ENCODE data around the gene TEKTIP1. TPM values are rescaled to one million over a fixed set of nuclear protein-coding genes. Genes with fewer than 3 reads are reported as not detected.

TEKTIP1 gene
- total RNA-seq, 3 donors from 2014 or later: 3.2 to 6.0 (median 3.4) TPM

- peak; percentile 61 for ATAC-seq
- DNase-seq: peak in 1 of 3 donors; percentile 32
- H3K4me3 ChIP-seq: no peak overlapping the region
- TF ChIP-seq, protein P1, sequence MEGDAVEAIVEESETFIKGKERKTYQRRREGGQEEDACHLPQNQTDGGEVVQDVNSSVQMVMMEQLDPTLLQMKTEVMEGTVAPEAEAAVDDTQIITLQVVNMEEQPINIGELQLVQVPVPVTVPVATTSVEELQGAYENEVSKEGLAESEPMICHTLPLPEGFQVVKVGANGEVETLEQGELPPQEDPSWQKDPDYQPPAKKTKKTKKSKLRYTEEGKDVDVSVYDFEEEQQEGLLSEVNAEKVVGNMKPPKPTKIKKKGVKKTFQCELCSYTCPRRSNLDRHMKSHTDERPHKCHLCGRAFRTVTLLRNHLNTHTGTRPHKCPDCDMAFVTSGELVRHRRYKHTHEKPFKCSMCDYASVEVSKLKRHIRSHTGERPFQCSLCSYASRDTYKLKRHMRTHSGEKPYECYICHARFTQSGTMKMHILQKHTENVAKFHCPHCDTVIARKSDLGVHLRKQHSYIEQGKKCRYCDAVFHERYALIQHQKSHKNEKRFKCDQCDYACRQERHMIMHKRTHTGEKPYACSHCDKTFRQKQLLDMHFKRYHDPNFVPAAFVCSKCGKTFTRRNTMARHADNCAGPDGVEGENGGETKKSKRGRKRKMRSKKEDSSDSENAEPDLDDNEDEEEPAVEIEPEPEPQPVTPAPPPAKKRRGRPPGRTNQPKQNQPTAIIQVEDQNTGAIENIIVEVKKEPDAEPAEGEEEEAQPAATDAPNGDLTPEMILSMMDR (IDR thresholded peaks at IDR 0.05): no peak
- H3K36me3 ChIP-seq (ENCODE audit: low read depth): no peaks in the 10 kb centered on the region
- peaks cover 1% of the 10 kb centered on the region for H3K4me1 ChIP-seq (ENCODE audit: low read depth)
- intact Hi-C loops (cut with DNase I, micrococcal nuclease): no loop called here
- no peaks in the 10 kb centered on the region for H3K9me3 ChIP-seq
These were observed 44.9 kb upstream of the TEKTIP1 start for GRCh38 chr19:3494051-3494450.

DNA sequence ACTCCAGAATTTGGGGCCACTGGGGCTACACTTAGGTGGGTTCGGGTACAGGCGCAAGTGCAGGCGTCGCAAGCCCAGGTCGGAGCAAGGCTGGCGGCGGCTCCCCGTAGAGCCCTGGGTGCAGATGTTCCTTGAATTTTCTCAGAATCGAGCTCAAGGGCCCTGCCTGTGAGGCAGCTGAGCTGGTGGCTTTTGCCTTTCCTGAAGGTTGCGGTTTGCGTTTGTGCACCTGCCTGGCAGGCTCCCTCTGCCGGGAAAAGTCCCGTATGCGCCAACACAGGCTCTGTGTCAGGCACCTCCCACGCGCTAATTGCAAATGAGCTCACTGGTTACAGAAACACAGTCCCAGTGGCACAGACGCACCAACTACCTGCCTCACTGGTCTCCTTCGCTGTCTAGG lies 44.4 kb upstream of the TEKTIP1 start:
- Histone ChIP-seq H3K4me1 (ENCODE audit: low read depth) (peaks cover 6% of the 10 kb centered on the region), H3K9me3 (no peaks in the 10 kb centered on the region), H3K36me3 (ENCODE audit: low read depth) (no peaks in the 10 kb centered on the region), H3K4me3 (no peak overlapping the region)
- TF ChIP-seq, protein P1 (IDR thresholded peaks at IDR 0.05): no peak
- ATAC-seq: peak; percentile 11
- intact Hi-C loops (cut with DNase I, micrococcal nuclease): no loop called here
- no peak for DNase-seq

GRCh38 chr19:3496392-3497273 lies 42.3 kb upstream of the TEKTIP1 start:
- DNase-seq: no peak
- intact Hi-C loops (cut with DNase I, micrococcal nuclease): no loop called here
- no peak overlapping the region for H3K4me3 ChIP-seq
- ATAC-seq: no peak
- no peaks in the 10 kb centered on the region for H3K9me3 ChIP-seq
- TF ChIP-seq, protein P1 (IDR thresholded peaks at IDR 0.05): no peak
- H3K4me1 ChIP-seq (ENCODE audit: low read depth): peaks cover 15% of the 10 kb centered on the region
- no peaks in the 10 kb centered on the region for H3K36me3 ChIP-seq (ENCODE audit: low read depth)

GRCh38 chr19:3497757-3498520 lies 41.0 kb upstream of the TEKTIP1 start:
- H3K4me3 ChIP-seq: no peak overlapping the region
- no peak for DNase-seq
- TF ChIP-seq, protein P1 (IDR thresholded peaks at IDR 0.05): no peak
- H3K4me1 ChIP-seq (ENCODE audit: low read depth): peaks cover 15% of the 10 kb centered on the region
- H3K36me3 ChIP-seq (ENCODE audit: low read depth): no peaks in the 10 kb centered on the region
- intact Hi-C loops (cut with DNase I, micrococcal nuclease): no loop called here
- ATAC-seq: no peak
- no peaks in the 10 kb centered on the region for H3K9me3 ChIP-seq

DNA sequence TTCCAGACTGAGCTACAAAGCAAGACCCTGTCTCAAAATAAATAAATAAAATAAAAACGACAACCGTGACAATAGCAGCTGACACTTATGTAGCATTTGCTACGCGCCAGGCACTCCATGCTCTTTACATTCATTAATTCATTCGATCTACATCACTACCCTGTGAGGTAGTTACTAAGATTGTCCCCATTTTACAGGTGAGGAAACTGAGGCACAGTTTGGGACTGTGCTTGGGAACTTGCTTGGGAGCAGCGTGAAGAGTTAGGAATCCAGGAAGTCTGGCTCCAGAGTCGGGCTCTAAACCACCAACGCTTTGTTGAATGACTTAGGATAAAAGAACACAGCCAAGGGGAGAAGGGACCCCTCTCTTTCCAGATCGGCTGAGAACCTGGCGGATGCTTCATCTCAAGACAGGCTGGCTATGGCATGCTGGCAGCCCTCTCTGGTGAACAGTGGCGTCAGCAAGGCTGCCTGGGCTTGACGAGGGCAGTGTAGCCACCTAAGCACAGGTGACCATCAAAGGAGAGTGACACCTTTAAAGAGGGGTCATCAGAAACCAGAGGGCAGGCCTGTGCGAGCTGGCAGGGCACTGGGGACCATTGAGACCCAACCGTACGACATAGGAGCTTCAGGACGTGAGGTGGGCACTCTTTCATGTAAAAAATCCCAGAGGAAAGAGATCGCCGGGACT lies 39.1 kb upstream of the TEKTIP1 start:
- intact Hi-C loops (cut with DNase I, micrococcal nuclease): no loop called here

More for the DNA sequence above, 39.1 kb upstream of the TEKTIP1 start:
- H3K9me3 ChIP-seq: no peaks in the 10 kb centered on the region
- TF ChIP-seq, protein P1 (IDR thresholded peaks at IDR 0.05): no peak
- peak overlapping the region; percentile 76 for H3K4me3 ChIP-seq
- peaks cover 15% of the 10 kb centered on the region for H3K4me1 ChIP-seq (ENCODE audit: low read depth)
- no peaks in the 10 kb centered on the region for H3K36me3 ChIP-seq (ENCODE audit: low read depth)
- DNase-seq (no peak), ATAC-seq (peak; percentile 26)
